ENCODE data around the gene DNM2.
"Not testable (repeated sequence)": the region's sequence is repeated elsewhere in the genome, so short reads cannot be mapped to it uniquely, and the experiment has no call there.

The DNM2 gene

GRCh38 chr19:10866495-10866894, 148.6 kb downstream of the DNM2 start:
- no peak overlapping the region for H3K4me3 ChIP-seq (ENCODE audit: low read depth, low read length)
- TF ChIP-seq CTCF (IDR thresholded peaks at IDR 0.05; ENCODE audit: control insufficient read depth, extremely low read depth, insufficient read depth) = no peak
- no peak for DNase-seq (ENCODE audit: low read depth)

- no peak for DNase-seq (ENCODE audit: low read depth)
- TF ChIP-seq CTCF (IDR thresholded peaks at IDR 0.05; ENCODE audit: control insufficient read depth, extremely low read depth, insufficient read depth) = no peak
- H3K4me3 ChIP-seq (ENCODE audit: low read depth, low read length) = no peak overlapping the region
These were observed 151.1 kb downstream of the DNM2 start for GRCh38 chr19:10868872-10869547.

- DNase-seq (ENCODE audit: low read depth); H3K4me3 ChIP-seq (ENCODE audit: low read depth, low read length): not testable (repeated sequence)
These were observed 152.0 kb downstream of the DNM2 start for GRCh38 chr19:10869872-10870311.

- no peak for DNase-seq (ENCODE audit: low read depth)
- TF ChIP-seq CTCF (IDR thresholded peaks at IDR 0.05; ENCODE audit: control insufficient read depth, extremely low read depth, insufficient read depth) = no peak
- peak overlapping the region; percentile 44 for H3K4me3 ChIP-seq (ENCODE audit: low read depth, low read length)
These were observed 152.6 kb downstream of the DNM2 start for GRCh38 chr19:10870501-10870954.

GRCh38 chr19:10870955-10871603, 153.2 kb downstream of the DNM2 start, which contains the start of gene CARM1:
CARM1 (plus strand) TSS chr19:10871553; CDS start chr19:10871703, 150 bp downstream.
- TF ChIP-seq CTCF (IDR thresholded peaks at IDR 0.05; ENCODE audit: control insufficient read depth, extremely low read depth, insufficient read depth) = peak; percentile 99
- peak within 1 kb of the TSS; percentile 78 for H3K4me3 ChIP-seq (ENCODE audit: low read depth, low read length)
- DNase-seq (ENCODE audit: low read depth) = peak; percentile 78

- no peak for DNase-seq (ENCODE audit: low read depth)
- 0 out of 2 replicates have a peak, but pooled peaks have one; percentile 11 for TF ChIP-seq CTCF (IDR thresholded peaks at IDR 0.05; ENCODE audit: control insufficient read depth, extremely low read depth, insufficient read depth)
- H3K4me3 ChIP-seq (ENCODE audit: low read depth, low read length) = peak overlapping the region; percentile 78
These were observed 154.0 kb downstream of the DNM2 start for GRCh38 chr19:10871711-10872545.
